ENCODE results near the gene ZKSCAN3. TPM values are rescaled to one million over a fixed set of nuclear protein-coding genes. Genes with fewer than 3 reads are reported as not detected.
"Not testable (repeated sequence)": the region's sequence is repeated elsewhere in the genome, so short reads cannot be mapped to it uniquely, and the experiment has no call there.

ZKSCAN3 gene
- polyA plus RNA-seq, 1 donor = 6.3 TPM

- no peak for DNase-seq (ENCODE audit: low read depth)
Measured at GRCh38 chr6:28373925-28374324, 24.2 kb downstream of the ZKSCAN3 start.

- DNase-seq (ENCODE audit: low read depth) = no peak
Measured at GRCh38 chr6:28377879-28378278, 28.1 kb downstream of the ZKSCAN3 start.

- no peak for DNase-seq (ENCODE audit: low read depth)
Measured at GRCh38 chr6:28378644-28379043, 28.9 kb downstream of the ZKSCAN3 start.

GRCh38 chr6:28380381-28380780 is 30.6 kb downstream of the ZKSCAN3 start:
- DNase-seq (ENCODE audit: low read depth) = no peak

GRCh38 chr6:28383235-28384142 is 33.7 kb downstream of the ZKSCAN3 start:
- peak; percentile 54 for DNase-seq (ENCODE audit: low read depth)

GRCh38 chr6:28384143-28384533 is 34.4 kb downstream of the ZKSCAN3 start:
- DNase-seq (ENCODE audit: low read depth) = no peak

GRCh38 chr6:28390688-28391087 is 40.9 kb downstream of the ZKSCAN3 start:
- no peak for DNase-seq (ENCODE audit: low read depth)

GRCh38 chr6:28393912-28394662 is 44.3 kb downstream of the ZKSCAN3 start:
- DNase-seq (ENCODE audit: low read depth) = no peak

GRCh38 chr6:28395918-28396317 is 46.2 kb downstream of the ZKSCAN3 start:
- DNase-seq (ENCODE audit: low read depth) = no peak

- no peak for DNase-seq (ENCODE audit: low read depth)
Measured at GRCh38 chr6:28399350-28400121, 49.8 kb downstream of the ZKSCAN3 start, which contains the start of gene ZSCAN12. ZSCAN12 (minus strand) TSS chr6:28399747; CDS start chr6:28398405, 1,342 bp downstream.

GRCh38 chr6:28400122-28400451 is 50.3 kb downstream of the ZKSCAN3 start:
- no peak for DNase-seq (ENCODE audit: low read depth)

GRCh38 chr6:28401172-28401571 is 51.4 kb downstream of the ZKSCAN3 start:
- DNase-seq (ENCODE audit: low read depth) = no peak

GRCh38 chr6:28402197-28402596 is 52.5 kb downstream of the ZKSCAN3 start:
- DNase-seq (ENCODE audit: low read depth) = no peak

- DNase-seq (ENCODE audit: low read depth) = not testable (repeated sequence)
Measured at GRCh38 chr6:28403923-28404322, 54.2 kb downstream of the ZKSCAN3 start.

- DNase-seq (ENCODE audit: low read depth) = no peak
Measured at GRCh38 chr6:28407401-28407800, 57.7 kb downstream of the ZKSCAN3 start.

GRCh38 chr6:28408076-28408802 is 58.5 kb downstream of the ZKSCAN3 start:
- DNase-seq (ENCODE audit: low read depth) = no peak

- no peak for DNase-seq (ENCODE audit: low read depth)
Measured at GRCh38 chr6:28410767-28411166, 61.0 kb downstream of the ZKSCAN3 start.

GRCh38 chr6:28413681-28414080 is 63.9 kb downstream of the ZKSCAN3 start:
- DNase-seq (ENCODE audit: low read depth) = no peak
